Right atrium auricular region (tissue), 2 donors: ENCODE results near the gene GRIP2. TPM values are rescaled to one million over a fixed set of nuclear protein-coding genes. Genes with fewer than 3 reads are reported as not detected.

Experiments used
- DNase-seq: peaks from one replicate; pipeline ENCODE4 v3.0.0-alpha.2; 2019; ENCODE audit warnings: low spot score
- H3K27ac ChIP-seq, 2 donors: fragments of 200-600 bp; sonication (generic); 1 replicate in 1 of 2; 2 replicates in 1 of 2; pipeline ENCODE4 v1.5.1; 2016 to 2019
- H3K27me3 ChIP-seq, 2 donors: fragments of 200-600 bp; sonication (generic); one replicate each; pipeline versions ENCODE4 v1.5.1 to v1.6.0; 2017 to 2019
- H3K36me3 ChIP-seq: fragments of 200-600 bp; sonication (generic); one replicate; pipeline ENCODE4 v1.5.1; 2016
- H3K4me1 ChIP-seq, 2 donors: fragments of 200-600 bp; sonication (generic); one replicate each; pipeline versions ENCODE4 v1.5.1 to v1.6.0; 2017 to 2019
- H3K4me3 ChIP-seq, 2 donors: fragments of 200-600 bp; sonication (generic); 1 replicate in 1 of 2; 2 replicates in 1 of 2; pipeline ENCODE4 v1.5.1; 2017 to 2019; ENCODE audit warnings: mild to moderate bottlenecking in 1 of 2, moderate library complexity in 1 of 2
- H3K9me3 ChIP-seq, 2 donors: fragments of 200-600 bp; sonication (generic); one replicate each; pipeline ENCODE4 v1.5.1; 2019
- total RNA-seq, 2 donors: library from RNA; depleted of rRNA; stranded (reverse); fragments of >200 nt; gene quantifications; one replicate each; pipeline ENCODE4 v1.1.0, GENCODE V29; 2016
- TF ChIP-seq, protein P1 (sequence below), 2 donors: fragments of 200-600 bp; sonication (generic); IDR thresholded peaks; one replicate each; pipeline ENCODE4 v1.5.1; 2019; ENCODE audit warnings: antibody characterized with exemption in 2 of 2

Gene GRIP2
- total RNA-seq, 2 donors from 2014 or later: 7.1 to 13.2 TPM

DNA sequence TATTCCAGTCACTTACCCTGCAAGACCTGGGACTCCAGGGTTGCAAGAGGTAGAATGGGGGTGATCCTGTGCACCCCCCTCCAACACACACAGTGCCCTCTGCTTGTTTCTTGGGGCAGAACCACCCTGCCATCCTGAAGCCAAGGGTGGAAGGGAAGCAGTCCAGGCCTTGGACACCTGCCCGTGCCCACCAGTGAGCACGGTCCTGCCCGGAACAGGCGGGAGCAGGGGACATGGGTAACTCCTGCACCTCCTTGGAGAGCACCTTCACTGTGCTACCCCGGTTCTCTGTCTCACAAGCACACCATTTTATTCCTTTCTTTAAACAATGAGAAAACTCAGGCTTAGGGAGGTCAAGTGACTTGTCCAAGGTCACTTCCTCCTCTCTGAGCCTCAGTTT lies 80.8 kb downstream of the GRIP2 start:
- no peak overlapping the region for H3K4me3 ChIP-seq
- no peaks in the 10 kb centered on the region for H3K27me3 ChIP-seq
- TF ChIP-seq, protein P1, sequence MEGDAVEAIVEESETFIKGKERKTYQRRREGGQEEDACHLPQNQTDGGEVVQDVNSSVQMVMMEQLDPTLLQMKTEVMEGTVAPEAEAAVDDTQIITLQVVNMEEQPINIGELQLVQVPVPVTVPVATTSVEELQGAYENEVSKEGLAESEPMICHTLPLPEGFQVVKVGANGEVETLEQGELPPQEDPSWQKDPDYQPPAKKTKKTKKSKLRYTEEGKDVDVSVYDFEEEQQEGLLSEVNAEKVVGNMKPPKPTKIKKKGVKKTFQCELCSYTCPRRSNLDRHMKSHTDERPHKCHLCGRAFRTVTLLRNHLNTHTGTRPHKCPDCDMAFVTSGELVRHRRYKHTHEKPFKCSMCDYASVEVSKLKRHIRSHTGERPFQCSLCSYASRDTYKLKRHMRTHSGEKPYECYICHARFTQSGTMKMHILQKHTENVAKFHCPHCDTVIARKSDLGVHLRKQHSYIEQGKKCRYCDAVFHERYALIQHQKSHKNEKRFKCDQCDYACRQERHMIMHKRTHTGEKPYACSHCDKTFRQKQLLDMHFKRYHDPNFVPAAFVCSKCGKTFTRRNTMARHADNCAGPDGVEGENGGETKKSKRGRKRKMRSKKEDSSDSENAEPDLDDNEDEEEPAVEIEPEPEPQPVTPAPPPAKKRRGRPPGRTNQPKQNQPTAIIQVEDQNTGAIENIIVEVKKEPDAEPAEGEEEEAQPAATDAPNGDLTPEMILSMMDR (IDR thresholded peaks at IDR 0.05): no peak
- no peaks in the 10 kb centered on the region for H3K9me3 ChIP-seq
- DNase-seq: no peak
- peaks cover 34% of the 10 kb centered on the region for H3K36me3 ChIP-seq
- peaks cover 0 to 59% of the 10 kb centered on the region in 2 donors for H3K4me1 ChIP-seq
- H3K27ac ChIP-seq: no peak overlapping the region

DNA sequence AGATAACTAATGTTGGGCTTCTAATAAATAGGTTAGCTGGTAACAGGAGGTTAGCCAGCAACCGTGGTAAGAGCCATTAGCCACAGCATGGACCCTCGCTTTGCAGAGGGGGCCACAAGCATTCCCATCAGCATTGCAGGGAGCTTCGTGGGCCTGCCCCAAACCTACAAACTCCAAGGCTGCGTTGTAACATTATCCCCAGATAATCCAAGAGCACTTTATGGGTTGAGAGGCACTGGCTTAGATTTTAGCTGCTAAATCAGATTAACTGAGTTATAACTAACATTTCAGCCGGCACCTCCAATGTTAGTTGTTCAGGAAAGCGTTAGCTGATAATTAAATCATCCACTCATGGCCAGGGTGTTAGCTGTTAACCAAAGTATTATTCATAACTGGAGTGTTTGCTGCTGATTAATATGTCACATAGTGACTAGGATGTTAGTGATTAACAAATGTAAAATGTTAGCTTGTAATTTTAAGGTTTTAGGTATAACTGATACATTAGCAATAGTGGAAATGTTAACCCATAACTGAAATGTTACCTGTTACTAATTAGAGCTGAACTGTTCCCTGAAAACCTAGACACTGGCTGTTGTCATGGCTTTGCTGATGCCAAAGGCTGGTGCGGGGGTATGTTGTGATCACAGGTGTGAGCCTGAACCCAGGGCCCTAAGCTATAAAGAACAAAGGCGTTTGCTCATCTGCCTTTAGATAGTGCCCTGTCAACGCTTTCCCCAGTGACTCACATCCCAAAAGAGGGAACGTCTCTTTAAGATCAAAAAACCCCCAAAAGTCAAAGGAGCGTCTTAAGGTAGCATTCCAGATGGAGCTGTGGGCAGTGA lies 81.5 kb downstream of the GRIP2 start:
- Histone ChIP-seq H3K36me3 (peaks cover 34% of the 10 kb centered on the region), H3K4me3 (no peak overlapping the region), H3K27me3 (no peaks in the 10 kb centered on the region), H3K9me3 (no peaks in the 10 kb centered on the region), H3K27ac (peak overlapping the region in 1 of 2 donors; percentile 3), H3K4me1 (peaks cover 0 to 67% of the 10 kb centered on the region in 2 donors)
- TF ChIP-seq, protein P1 (IDR thresholded peaks at IDR 0.05): no peak
- DNase-seq: no peak

DNA sequence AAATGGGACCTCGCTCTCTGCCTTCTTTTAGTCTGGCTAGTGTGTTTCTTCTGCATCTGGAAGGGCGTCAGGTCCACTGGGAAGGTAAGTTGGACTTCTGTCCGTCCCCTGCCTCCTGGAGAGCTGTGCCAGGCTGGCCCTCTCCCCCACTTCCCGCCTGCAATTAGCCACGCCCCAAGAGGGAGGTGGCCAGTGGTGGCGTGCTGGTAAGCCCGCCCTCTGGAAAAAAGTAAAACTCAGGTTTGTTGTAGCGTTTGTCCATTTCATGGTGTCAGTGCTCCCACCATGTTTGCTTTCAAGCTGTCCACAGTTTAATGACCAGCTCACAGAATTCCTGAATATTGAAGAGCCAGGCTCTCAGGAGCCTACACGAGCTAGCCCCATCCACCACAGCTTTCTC lies 82.1 kb downstream of the GRIP2 start:
- TF ChIP-seq, protein P1 (IDR thresholded peaks at IDR 0.05): no peak
- H3K36me3 ChIP-seq: peaks cover 28% of the 10 kb centered on the region
- no peak for DNase-seq
- no peaks in the 10 kb centered on the region for H3K9me3 ChIP-seq
- peaks cover 0 to 73% of the 10 kb centered on the region in 2 donors for H3K4me1 ChIP-seq
- H3K4me3 ChIP-seq: no peak overlapping the region
- H3K27ac ChIP-seq: peak overlapping the region in 1 of 2 donors; percentile 3
- H3K27me3 ChIP-seq: no peaks in the 10 kb centered on the region

DNA sequence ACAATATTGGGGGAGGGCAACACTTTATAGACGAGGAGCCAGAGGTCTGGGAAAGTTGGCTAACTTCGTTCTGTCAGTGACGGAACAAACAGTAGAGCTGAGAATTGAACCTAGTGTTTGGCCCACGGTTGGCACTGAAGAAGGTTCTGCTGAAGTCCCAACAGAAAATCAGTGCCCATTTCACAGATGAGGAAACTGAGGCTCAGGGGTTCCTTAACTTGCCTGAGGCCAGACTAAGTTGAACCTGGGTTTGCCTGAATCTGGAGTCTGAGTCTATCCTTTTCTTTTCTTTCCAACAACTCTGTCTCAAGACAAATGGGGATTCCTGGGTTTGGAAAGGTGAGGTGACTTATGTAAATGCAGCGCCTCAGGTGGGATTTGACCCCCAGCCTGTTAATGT lies 82.7 kb downstream of the GRIP2 start:
- H3K36me3 ChIP-seq: peaks cover 23% of the 10 kb centered on the region

DNA sequence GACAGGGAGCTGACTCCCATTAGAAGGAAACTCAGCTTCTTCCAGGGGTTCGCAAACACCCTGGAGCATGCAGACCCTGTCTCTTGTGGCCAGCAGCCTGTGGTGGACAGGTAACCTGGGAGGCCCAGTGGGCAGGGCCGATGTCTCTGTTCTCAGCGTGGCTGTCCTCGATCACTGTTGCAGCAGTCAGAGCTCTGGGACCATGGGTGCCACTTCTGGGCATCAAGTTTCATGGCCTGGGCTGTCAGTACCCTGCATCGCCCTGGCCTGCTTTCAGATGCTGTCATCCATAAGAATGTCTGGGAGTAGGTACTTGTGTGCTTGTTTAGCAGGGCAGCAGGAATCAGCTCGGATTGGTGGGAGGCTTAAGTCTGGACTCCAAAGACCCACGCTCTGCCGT lies 83.3 kb downstream of the GRIP2 start:
- H3K27ac ChIP-seq: no peak overlapping the region
- TF ChIP-seq, protein P1 (IDR thresholded peaks at IDR 0.05): no peak
- peaks cover 0 to 81% of the 10 kb centered on the region in 2 donors for H3K4me1 ChIP-seq
- H3K36me3 ChIP-seq: peaks cover 20% of the 10 kb centered on the region
- no peak overlapping the region for H3K4me3 ChIP-seq
- H3K9me3 ChIP-seq: no peaks in the 10 kb centered on the region
- H3K27me3 ChIP-seq: no peaks in the 10 kb centered on the region
- no peak for DNase-seq

More for the DNA sequence above, 82.7 kb downstream of the GRIP2 start:
- peaks cover 0 to 78% of the 10 kb centered on the region in 2 donors for H3K4me1 ChIP-seq
- H3K9me3 ChIP-seq: no peaks in the 10 kb centered on the region
- TF ChIP-seq, protein P1 (IDR thresholded peaks at IDR 0.05): no peak
- H3K27me3 ChIP-seq: no peaks in the 10 kb centered on the region
- H3K27ac ChIP-seq: no peak overlapping the region
- DNase-seq: no peak
- H3K4me3 ChIP-seq: no peak overlapping the region
